ENCODE data around the gene SPINT2. TPM values are rescaled to one million over a fixed set of nuclear protein-coding genes. Genes with fewer than 3 reads are reported as not detected.
A peak's percentile ranks its signal among the peaks of the same experiment; 100 is the strongest.
"Not testable (repeated sequence)": the region's sequence is repeated elsewhere in the genome, so short reads cannot be mapped to it uniquely, and the experiment has no call there.

The SPINT2 gene
- total RNA-seq, 2 donors from 2014 or later: 266 to 305 TPM

DNA sequence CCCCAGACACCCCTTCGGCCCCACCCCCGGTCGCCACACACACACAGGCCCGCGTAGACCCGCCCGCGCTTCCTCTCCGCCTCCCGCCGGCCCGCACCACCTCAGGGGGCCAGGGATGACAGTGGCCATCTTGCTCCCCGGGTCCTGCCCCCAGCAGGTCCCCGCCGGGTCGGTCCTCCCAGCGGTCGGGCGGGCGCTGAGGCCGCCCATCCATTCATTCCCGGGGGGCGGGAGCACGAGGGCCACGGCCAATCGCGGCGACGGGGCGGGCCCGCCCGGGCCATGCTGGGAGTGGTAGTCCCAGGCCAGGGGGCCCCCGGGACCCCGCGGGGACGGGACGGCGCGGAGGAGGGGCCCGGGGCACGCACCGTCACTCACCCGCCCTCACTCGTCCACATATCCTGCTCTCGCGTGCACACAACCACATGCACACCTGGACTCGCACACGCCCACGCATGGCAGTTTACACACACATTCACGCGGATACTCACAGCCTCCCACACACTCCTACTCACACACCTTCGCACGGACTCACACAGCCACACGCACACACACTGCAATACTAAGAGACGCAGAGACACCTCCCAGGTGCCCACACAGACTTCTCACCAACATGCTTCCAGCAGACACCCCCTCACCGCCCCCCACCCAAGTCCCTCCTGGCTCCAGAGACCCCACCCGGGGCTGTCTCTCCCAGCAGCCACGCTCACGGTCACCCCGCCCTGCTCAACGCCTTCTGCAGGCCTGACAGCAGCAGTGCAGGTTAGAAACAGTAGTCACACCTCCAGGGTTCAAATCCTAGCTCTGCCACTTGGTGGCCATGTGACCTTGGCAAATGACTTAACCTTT lies 40.1 kb upstream of the SPINT2 start, which contains the start of gene DPF1:
TSS of gene DPF1 (minus strand) at position 209 of the 849 bp plus-strand sequence. CDS start at position 129, 80 bp downstream.
- no peaks in the 10 kb centered on the region for H3K9me3 ChIP-seq
- intact Hi-C loops (cut with DNase I): no loop called here
- DNase-seq (peak in 2 of 4 donors; percentile 27 to 53), ATAC-seq (peak; percentile 56)
- H3K36me3 ChIP-seq (replicated peaks in 1 of 2; ENCODE audit: insufficient read depth in 1 of 2, low read depth in 2 of 2): no peaks in the 10 kb centered on the region
- peaks cover 4 to 45% of the 10 kb centered on the region in 2 donors for H3K27me3 ChIP-seq
- WGBS, 2 donors: 0 to 1% methylated on average over 2 to 60 of the region's 61 CpGs
- peak within 1 kb of the TSS in 1 of 2 donors; percentile 19 for H3K4me3 ChIP-seq
- H3K27ac ChIP-seq: no peak within 1 kb of the TSS
- peaks cover 20% of the 10 kb centered on the region for H3K4me1 ChIP-seq
- TF ChIP-seq, protein P1, sequence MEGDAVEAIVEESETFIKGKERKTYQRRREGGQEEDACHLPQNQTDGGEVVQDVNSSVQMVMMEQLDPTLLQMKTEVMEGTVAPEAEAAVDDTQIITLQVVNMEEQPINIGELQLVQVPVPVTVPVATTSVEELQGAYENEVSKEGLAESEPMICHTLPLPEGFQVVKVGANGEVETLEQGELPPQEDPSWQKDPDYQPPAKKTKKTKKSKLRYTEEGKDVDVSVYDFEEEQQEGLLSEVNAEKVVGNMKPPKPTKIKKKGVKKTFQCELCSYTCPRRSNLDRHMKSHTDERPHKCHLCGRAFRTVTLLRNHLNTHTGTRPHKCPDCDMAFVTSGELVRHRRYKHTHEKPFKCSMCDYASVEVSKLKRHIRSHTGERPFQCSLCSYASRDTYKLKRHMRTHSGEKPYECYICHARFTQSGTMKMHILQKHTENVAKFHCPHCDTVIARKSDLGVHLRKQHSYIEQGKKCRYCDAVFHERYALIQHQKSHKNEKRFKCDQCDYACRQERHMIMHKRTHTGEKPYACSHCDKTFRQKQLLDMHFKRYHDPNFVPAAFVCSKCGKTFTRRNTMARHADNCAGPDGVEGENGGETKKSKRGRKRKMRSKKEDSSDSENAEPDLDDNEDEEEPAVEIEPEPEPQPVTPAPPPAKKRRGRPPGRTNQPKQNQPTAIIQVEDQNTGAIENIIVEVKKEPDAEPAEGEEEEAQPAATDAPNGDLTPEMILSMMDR (IDR thresholded peaks at IDR 0.05): peak in 1 of 7 experiments; percentile 7
- TF ChIP-seq POLR2A (IDR thresholded peaks at IDR 0.05): no peak

DNA sequence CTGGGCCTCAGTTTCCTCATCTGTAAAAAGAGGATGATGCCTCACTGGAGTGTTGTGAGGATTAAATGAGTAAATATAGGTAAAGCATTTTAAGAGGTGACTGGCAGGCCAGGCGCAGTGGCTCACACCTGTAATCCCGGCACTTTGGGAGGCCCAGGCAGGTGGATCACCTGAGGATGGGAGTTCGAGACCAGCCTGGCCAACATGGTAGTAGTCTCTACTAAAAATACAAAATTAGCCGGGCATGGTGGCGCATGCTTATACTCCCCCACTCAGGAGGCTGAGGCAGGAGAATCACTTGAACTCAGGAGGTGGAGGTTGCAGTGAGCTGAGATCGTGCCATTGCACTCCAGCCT lies 39.5 kb upstream of the SPINT2 start:
- H3K9me3 ChIP-seq; H3K36me3 ChIP-seq (replicated peaks in 1 of 2; ENCODE audit: insufficient read depth in 1 of 2, low read depth in 2 of 2); H3K27ac ChIP-seq; DNase-seq; H3K4me3 ChIP-seq; ATAC-seq; intact Hi-C loops (cut with DNase I): not testable (repeated sequence)
- WGBS, 2 donors: 72 to 83% methylated on average over 6 of the region's 6 CpGs
- Histone ChIP-seq H3K27me3 (peaks cover 4 to 46% of the 10 kb centered on the region in 2 donors), H3K4me1 (peaks cover 21% of the 10 kb centered on the region)

DNA sequence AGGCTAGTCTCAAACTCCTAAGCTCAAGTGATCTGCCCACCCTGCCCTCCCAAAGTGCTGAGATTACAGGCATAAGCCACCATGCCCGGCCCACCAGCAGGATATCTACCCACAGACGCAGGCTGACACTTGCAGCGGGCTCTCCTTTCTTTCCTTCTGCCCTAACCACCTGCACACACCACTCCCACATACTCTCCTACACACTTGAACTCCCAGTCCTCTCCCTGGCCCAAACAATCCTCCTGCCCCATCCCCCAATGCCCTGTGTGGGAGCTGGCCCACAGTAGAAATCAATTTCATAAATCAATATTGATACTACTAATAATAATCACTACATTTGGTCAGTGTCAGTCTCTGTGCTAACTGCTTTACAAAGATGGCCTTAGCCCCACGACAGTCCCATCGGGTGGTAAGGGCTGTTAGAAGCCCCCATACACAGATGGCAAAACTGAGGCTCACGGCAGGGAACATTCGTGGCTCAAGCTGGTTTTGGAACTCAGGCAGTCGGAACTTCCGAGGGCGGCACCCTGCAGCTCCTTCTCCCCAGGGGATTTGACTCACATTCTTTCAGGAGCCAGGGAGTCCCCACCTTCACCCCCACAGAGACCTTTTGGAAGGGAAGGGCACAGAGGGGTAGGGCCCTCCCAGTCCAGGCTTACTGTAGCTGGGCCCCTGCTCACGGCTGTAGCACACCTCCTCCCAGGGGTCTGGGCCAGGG lies 36.9 kb upstream of the SPINT2 start:
- intact Hi-C loops (cut with DNase I): no loop called here
- ATAC-seq (no peak), DNase-seq (no peak)
- Histone ChIP-seq H3K36me3 (replicated peaks in 1 of 2; ENCODE audit: insufficient read depth in 1 of 2, low read depth in 2 of 2) (no peaks in the 10 kb centered on the region), H3K27me3 (peaks cover 4 to 43% of the 10 kb centered on the region in 2 donors), H3K9me3 (no peaks in the 10 kb centered on the region), H3K4me3 (no peak overlapping the region), H3K27ac (no peak overlapping the region), H3K4me1 (peaks cover 21% of the 10 kb centered on the region)
- 58 to 60% methylated on average over 10 to 11 of the region's 11 CpGs for WGBS, 2 donors
- no peak for TF ChIP-seq POLR2A (IDR thresholded peaks at IDR 0.05)
- TF ChIP-seq, protein P1 (IDR thresholded peaks at IDR 0.05): no peak

DNA sequence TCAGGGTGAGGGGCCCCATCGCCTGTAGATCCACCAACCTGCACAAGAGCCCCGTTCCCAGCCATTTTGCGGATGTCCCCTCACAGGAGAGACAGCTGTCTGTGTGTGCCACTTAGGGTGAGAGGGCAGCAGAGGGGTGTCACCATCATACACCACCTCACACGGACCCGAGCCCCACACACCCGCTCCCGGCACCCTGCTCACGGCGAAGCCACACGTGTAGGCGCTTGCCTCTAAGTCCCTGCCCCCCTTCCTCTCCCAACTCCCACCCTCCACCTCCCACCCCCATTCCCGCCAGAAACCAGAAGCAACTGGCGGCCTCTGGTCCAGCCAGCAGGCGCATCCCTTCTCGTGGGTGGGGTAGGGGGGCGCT lies 36.4 kb upstream of the SPINT2 start:
- Histone ChIP-seq H3K4me3 (no peak overlapping the region), H3K9me3 (no peaks in the 10 kb centered on the region), H3K4me1 (peaks cover 21% of the 10 kb centered on the region), H3K36me3 (replicated peaks in 1 of 2; ENCODE audit: insufficient read depth in 1 of 2, low read depth in 2 of 2) (no peaks in the 10 kb centered on the region), H3K27ac (no peak overlapping the region), H3K27me3 (peaks cover 4 to 37% of the 10 kb centered on the region in 2 donors)
- no peak for DNase-seq
- intact Hi-C loops (cut with DNase I): no loop called here
- TF ChIP-seq, protein P1 (IDR thresholded peaks at IDR 0.05): no peak
- TF ChIP-seq POLR2A (IDR thresholded peaks at IDR 0.05): no peak
- ATAC-seq: no peak
- 13 to 23% methylated on average over 4 to 16 of the region's 16 CpGs for WGBS, 2 donors
